Activated CD8-positive, alpha-beta memory T cell treated with anti-CD3 and anti-CD28 coated beads, Interleukin-2, amount 50 U/mL, for 1 hour (primary cell): Measurements from ENCODE around the gene ST6GALNAC5.

Source experiments
- DNase-seq: peaks from one replicate; pipeline ENCODE4 v3.0.0-alpha.2; 2020; ENCODE audit errors: extremely low read depth

ST6GALNAC5 gene

GRCh38 chr1:77047978-77048614, 180.8 kb downstream of the ST6GALNAC5 start:
- no peak for DNase-seq

- no peak for DNase-seq
Measured at GRCh38 chr1:77048615-77049005, 181.3 kb downstream of the ST6GALNAC5 start.

GRCh38 chr1:77051425-77051824, 184.1 kb downstream of the ST6GALNAC5 start:
- DNase-seq, result no peak

- DNase-seq, result no peak
Measured at GRCh38 chr1:77056525-77056924, 189.2 kb downstream of the ST6GALNAC5 start.

- DNase-seq, result no peak
Measured at GRCh38 chr1:77057994-77058585, 190.8 kb downstream of the ST6GALNAC5 start.

- DNase-seq, result no peak
Measured at GRCh38 chr1:77060000-77060399, 192.7 kb downstream of the ST6GALNAC5 start.

- no peak for DNase-seq
Measured at GRCh38 chr1:77061162-77061561, 193.9 kb downstream of the ST6GALNAC5 start.

GRCh38 chr1:77063118-77063517, 195.8 kb downstream of the ST6GALNAC5 start:
- DNase-seq, result no peak

GRCh38 chr1:77064246-77064645, 197.0 kb downstream of the ST6GALNAC5 start:
- DNase-seq, result no peak

- DNase-seq, result no peak
Measured at GRCh38 chr1:77065693-77066342, 198.5 kb downstream of the ST6GALNAC5 start.

GRCh38 chr1:77068013-77068412, 200.7 kb downstream of the ST6GALNAC5 start:
- DNase-seq, result no peak

GRCh38 chr1:77076759-77077158, 209.5 kb downstream of the ST6GALNAC5 start:
- DNase-seq, result no peak

- DNase-seq, result no peak
Measured at GRCh38 chr1:77081834-77082233, 214.6 kb downstream of the ST6GALNAC5 start.

GRCh38 chr1:77084457-77084856, 217.2 kb downstream of the ST6GALNAC5 start:
- no peak for DNase-seq

- no peak for DNase-seq
Measured at GRCh38 chr1:77085109-77085508, 217.8 kb downstream of the ST6GALNAC5 start.

GRCh38 chr1:77089756-77090155, 222.5 kb downstream of the ST6GALNAC5 start:
- no peak for DNase-seq

- DNase-seq, result no peak
Measured at GRCh38 chr1:77095236-77095635, 228.0 kb downstream of the ST6GALNAC5 start.

- no peak for DNase-seq
Measured at GRCh38 chr1:77096496-77097255, 229.4 kb downstream of the ST6GALNAC5 start.

GRCh38 chr1:77100875-77101274, 233.6 kb downstream of the ST6GALNAC5 start:
- no peak for DNase-seq

GRCh38 chr1:77103486-77103885, 236.2 kb downstream of the ST6GALNAC5 start:
- no peak for DNase-seq

GRCh38 chr1:77104672-77105071, 237.4 kb downstream of the ST6GALNAC5 start:
- DNase-seq, result no peak
